GM11168 (cell line): Measurements from ENCODE around the gene IMPG1.

Source experiments
- in situ Hi-C: fragments of 300-500 bp; cut with MboI; formaldehyde crosslinking; loops from one replicate; pipeline ENCODE4 v1.12.0; 2022; ENCODE audit warnings: low sequenced_read_pairs; ENCODE audit not compliant: unreplicated experiment

IMPG1 gene

GRCh38 chr6:76072562-76072961 lies at the start of gene IMPG1:
TSS of gene IMPG1 (minus strand) at chr6:76072662. CDS start at chr6:76072488, 174 bp downstream.
- in situ Hi-C loops: no loop called here

GRCh38 chr6:76120302-76120701 lies 47.8 kb upstream of the IMPG1 start:
- in situ Hi-C loops: no loop called here

- in situ Hi-C loops: no loop called here
Observed at GRCh38 chr6:76073281-76073680, 819 bp upstream of the IMPG1 start.

- in situ Hi-C loops: no loop called here
Observed at GRCh38 chr6:76057469-76057868, 15.0 kb downstream of the IMPG1 start.

GRCh38 chr6:76052314-76052713 lies 20.1 kb downstream of the IMPG1 start:
- in situ Hi-C loops: no loop called here

- in situ Hi-C loops: no loop called here
Observed at GRCh38 chr6:76043690-76044089, 28.8 kb downstream of the IMPG1 start.

- in situ Hi-C loops: no loop called here
Observed at GRCh38 chr6:76035713-76036112, 36.7 kb downstream of the IMPG1 start.

GRCh38 chr6:76026101-76026500 lies 46.4 kb downstream of the IMPG1 start:
- in situ Hi-C loops: no loop called here

- in situ Hi-C loops: no loop called here
Observed at GRCh38 chr6:76014626-76015530, 57.6 kb downstream of the IMPG1 start.

GRCh38 chr6:76004202-76004601 lies 68.3 kb downstream of the IMPG1 start:
- in situ Hi-C loops: no loop called here

GRCh38 chr6:76003686-76004085 lies 68.8 kb downstream of the IMPG1 start:
- in situ Hi-C loops: no loop called here

- in situ Hi-C loops: no loop called here
Observed at GRCh38 chr6:76003113-76003512, 69.3 kb downstream of the IMPG1 start.

GRCh38 chr6:76000629-76001028 lies 71.8 kb downstream of the IMPG1 start:
- in situ Hi-C loops: no loop called here

- in situ Hi-C loops: no loop called here
Observed at GRCh38 chr6:75997696-75998095, 74.8 kb downstream of the IMPG1 start.

GRCh38 chr6:75993236-75994162 lies 79.0 kb downstream of the IMPG1 start:
- in situ Hi-C loops: no loop called here

GRCh38 chr6:75991941-75992340 lies 80.5 kb downstream of the IMPG1 start:
- in situ Hi-C loops: no loop called here

- in situ Hi-C loops: no loop called here
Observed at GRCh38 chr6:75986935-75987334, 85.5 kb downstream of the IMPG1 start.

- in situ Hi-C loops: no loop called here
Observed at GRCh38 chr6:75975904-75976303, 96.6 kb downstream of the IMPG1 start.

- in situ Hi-C loops: no loop called here
Observed at GRCh38 chr6:75970093-75970492, 102.4 kb downstream of the IMPG1 start.

- in situ Hi-C loops: no loop called here
Observed at GRCh38 chr6:75968143-75968542, 104.3 kb downstream of the IMPG1 start.

- in situ Hi-C loops: no loop called here
Observed at GRCh38 chr6:75963569-75963968, 108.9 kb downstream of the IMPG1 start.
